Measurements from ENCODE around the gene COQ10B.

- TF ChIP-seq CTCF (conservative IDR thresholded peaks at IDR 0.05; ENCODE audit: low read length) (peak; percentile 55; the same call in 1 of the 2 replicates), EZH2phosphoT487 (IDR thresholded peaks at IDR 0.05; ENCODE audit: borderline replicate concordance, low read depth, low read length) (no peak)
Observed at GRCh38 chr2:197453123-197453913, at the start of gene COQ10B.
